NT2/D1 (cell line): ENCODE measurements around the gene TBCE.

Source experiments
- SUZ12 ChIP-seq: IDR thresholded peaks from 2 replicates; pipeline ENCODE4 v1.6.1; 2011; ENCODE audit not compliant: insufficient read length, insufficient read depth; ENCODE audit errors: extremely low read depth
- ZNF274 ChIP-seq: IDR thresholded peaks from 2 replicates; pipeline ENCODE4 v1.6.1; 2011; ENCODE audit warnings: mild to moderate bottlenecking, low read depth, low read length

GRCh38 chr1:235465066-235465465 lies 97.8 kb downstream of the TBCE start:
- TF ChIP-seq ZNF274 (no peak), SUZ12 (no peak)
